Left ventricle myocardium inferior (tissue), 1 donor: Measurements from ENCODE around the gene SHISA5. TPM values are rescaled to one million over a fixed set of nuclear protein-coding genes. Genes with fewer than 3 reads are reported as not detected.
A peak's percentile ranks its signal among the peaks of the same experiment; 100 is the strongest.

ENCODE experiments used
- DNase-seq: peaks from one replicate; pipeline ENCODE4 v3.0.0-alpha.2; 2020
- H3K27ac ChIP-seq: fragments of 200-600 bp; replicated peaks from 2 replicates; pipeline ENCODE4 v1.8.0; 2021
- H3K27me3 ChIP-seq: fragments of 200-600 bp; 2 replicates; pipeline ENCODE4 v1.8.0; 2021; ENCODE audit warnings: low read depth
- H3K36me3 ChIP-seq: fragments of 200-600 bp; 2 replicates; pipeline ENCODE4 v1.8.0; 2021
- H3K4me1 ChIP-seq: fragments of 200-600 bp; 2 replicates; pipeline ENCODE4 v1.8.0; 2021
- H3K4me3 ChIP-seq: fragments of 200-600 bp; 2 replicates; pipeline ENCODE4 v1.8.0; 2021; ENCODE audit warnings: mild to moderate bottlenecking, moderate library complexity
- H3K9me3 ChIP-seq: fragments of 200-600 bp; replicated peaks from 2 replicates; pipeline ENCODE4 v1.8.0; 2021
- CTCF ChIP-seq: fragments of 200-600 bp; IDR thresholded peaks from 2 replicates; pipeline ENCODE4 v1.8.0; 2021; ENCODE audit warnings: antibody characterized with exemption, mild to moderate bottlenecking, borderline replicate concordance
- intact Hi-C: fragments of 100-400 bp; cut with micrococcal nuclease; formaldehyde crosslinking; loops from one replicate; pipeline ENCODE4 v1.11.0; 2022
- total RNA-seq: library from RNA; stranded (reverse); fragmentation: NEBNext Ultra II Directional; extraction: Animal tissue kit (Norgen Biotek cat#: 25700); gene quantifications from one replicate; pipeline ENCODE4 v1.2.1, GENCODE V29; 2021
- donor health status: DM: no; HTN: yes; CAD: no; lungs with severe emphysema.

SHISA5 gene
- total RNA-seq, 1 donor from 2014 or later: 47.3 TPM

GRCh38 chr3:48428572-48429316 is 75.2 kb downstream of the SHISA5 start:
- Histone ChIP-seq H3K27ac (peak overlapping the region; percentile 94), H3K4me1 (peaks cover 71% of the 10 kb centered on the region), H3K36me3 (peaks cover 15% of the 10 kb centered on the region), H3K9me3 (no peaks in the 10 kb centered on the region), H3K4me3 (peak overlapping the region; percentile 92), H3K27me3 (no peaks in the 10 kb centered on the region)
- no peak for TF ChIP-seq CTCF
- intact Hi-C loops: no loop called here
- peak; percentile 53 for DNase-seq

GRCh38 chr3:48428088-48428571 is 75.8 kb downstream of the SHISA5 start:
- Histone ChIP-seq H3K27ac (peak overlapping the region; percentile 94), H3K36me3 (peaks cover 13% of the 10 kb centered on the region), H3K4me3 (peak overlapping the region; percentile 92), H3K9me3 (no peaks in the 10 kb centered on the region), H3K4me1 (peaks cover 71% of the 10 kb centered on the region), H3K27me3 (no peaks in the 10 kb centered on the region)
- no peak for TF ChIP-seq CTCF
- no peak for DNase-seq
- intact Hi-C loops: no loop called here

GRCh38 chr3:48427630-48427962 is 76.4 kb downstream of the SHISA5 start:
- intact Hi-C loops: no loop called here
- H3K36me3 ChIP-seq: peaks cover 8% of the 10 kb centered on the region
- H3K4me3 ChIP-seq: peak overlapping the region; percentile 92
- TF ChIP-seq CTCF: no peak
- H3K9me3 ChIP-seq: no peaks in the 10 kb centered on the region
- peaks cover 77% of the 10 kb centered on the region for H3K4me1 ChIP-seq
- no peak for DNase-seq
- no peaks in the 10 kb centered on the region for H3K27me3 ChIP-seq
- H3K27ac ChIP-seq: peak overlapping the region; percentile 94

GRCh38 chr3:48426944-48427629 is 76.9 kb downstream of the SHISA5 start:
- intact Hi-C loops: no loop called here
- H3K4me3 ChIP-seq: peak overlapping the region; percentile 92
- peak overlapping the region; percentile 94 for H3K27ac ChIP-seq
- no peaks in the 10 kb centered on the region for H3K9me3 ChIP-seq
- peaks cover 82% of the 10 kb centered on the region for H3K4me1 ChIP-seq
- H3K36me3 ChIP-seq: peaks cover 3% of the 10 kb centered on the region
- TF ChIP-seq CTCF: no peak
- no peak for DNase-seq
- H3K27me3 ChIP-seq: no peaks in the 10 kb centered on the region

GRCh38 chr3:48426401-48426909 is 77.5 kb downstream of the SHISA5 start:
- Histone ChIP-seq H3K4me1 (peaks cover 88% of the 10 kb centered on the region), H3K4me3 (peak overlapping the region; percentile 92), H3K9me3 (no peaks in the 10 kb centered on the region), H3K27ac (peak overlapping the region; percentile 94), H3K27me3 (no peaks in the 10 kb centered on the region), H3K36me3 (no peaks in the 10 kb centered on the region)
- intact Hi-C loops: no loop called here
- no peak for TF ChIP-seq CTCF
- DNase-seq: peak; percentile 69
